ENCODE data around the gene DTWD1.

Gene DTWD1, protein sequence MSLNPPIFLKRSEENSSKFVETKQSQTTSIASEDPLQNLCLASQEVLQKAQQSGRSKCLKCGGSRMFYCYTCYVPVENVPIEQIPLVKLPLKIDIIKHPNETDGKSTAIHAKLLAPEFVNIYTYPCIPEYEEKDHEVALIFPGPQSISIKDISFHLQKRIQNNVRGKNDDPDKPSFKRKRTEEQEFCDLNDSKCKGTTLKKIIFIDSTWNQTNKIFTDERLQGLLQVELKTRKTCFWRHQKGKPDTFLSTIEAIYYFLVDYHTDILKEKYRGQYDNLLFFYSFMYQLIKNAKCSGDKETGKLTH

DNA sequence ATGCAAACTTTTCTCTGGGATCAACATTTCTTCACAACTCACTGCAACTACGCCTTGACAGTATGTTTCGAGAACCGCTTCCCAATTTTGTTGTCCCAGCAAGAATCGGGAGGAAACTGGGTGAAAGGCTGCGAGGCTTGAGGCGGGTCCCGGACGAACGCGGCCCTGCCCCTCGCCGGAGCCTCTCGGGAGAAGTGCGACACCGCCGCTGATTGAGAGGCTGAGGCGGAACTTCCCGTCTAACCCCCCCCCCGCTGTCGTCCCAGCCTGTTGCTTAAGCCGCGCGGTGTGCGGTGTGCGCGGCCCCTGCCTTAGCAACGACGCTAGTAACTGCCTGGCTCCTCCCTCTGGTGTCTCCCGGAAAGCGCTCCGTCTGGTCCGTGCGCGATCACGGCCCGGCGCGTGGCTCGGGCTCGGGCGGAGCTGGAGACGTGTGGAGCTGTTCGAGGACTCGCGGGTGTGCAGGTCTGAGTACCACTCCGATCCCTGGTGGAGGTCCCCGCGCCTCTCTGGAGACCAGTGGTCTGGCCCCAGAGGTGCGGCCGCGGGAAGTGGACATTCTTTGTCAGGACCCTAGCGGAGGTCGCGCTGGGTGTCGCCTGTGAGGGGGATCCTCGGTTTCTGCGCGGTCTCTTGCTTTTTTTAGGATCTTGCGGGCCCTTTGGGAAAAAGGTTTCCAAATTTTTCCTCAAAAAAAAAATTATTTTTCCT is at the start of gene DTWD1, which contains the start of gene FAM227B:
TSS of gene DTWD1 (plus strand) at position 391 of the 711 bp plus-strand sequence. CDS start 4,120 bp downstream, outside the sequence.
TSS of gene FAM227B (minus strand) at position 161 of the 711 bp plus-strand sequence. CDS start 5,647 bp downstream, outside the sequence.
- POLR2A ChIA-PET: interaction anchor here (0.7 kb wide), 1 partner anchor 24 kb away, joined by 4 read pairs; no protein-coding TSS in a partner anchor
- Histone ChIP-seq H3K36me3 (ENCODE audit: control insufficient read depth in 2 of 2, insufficient read depth in 1 of 2, low read length in 2 of 2) (peaks cover 0 to 5% of the 10 kb centered on the region in 2 experiments; a peak in 1 of 3 replicates), H3K27ac (ENCODE audit: extremely low read depth, low read depth, low read length) (peak within 1 kb of the TSS; percentile 62), H3K9me3 (ENCODE audit: control insufficient read depth, insufficient read depth, low read depth, low read length) (no peaks in the 10 kb centered on the region), H3K4me3 (ENCODE audit: low read depth, low read length) (peak within 1 kb of the TSS; percentile 71), H3K4me1 (ENCODE audit: control insufficient read depth, insufficient read depth, low read length) (no peaks in the 10 kb centered on the region)
- CTCF ChIA-PET: no interaction called here
- TF ChIP-seq RBAK (tag by site-specific recombination; IDR thresholded peaks at IDR 0.05) (no peak), ZNF214 (tag by site-specific recombination; IDR thresholded peaks at IDR 0.05; ENCODE audit: borderline replicate concordance) (no peak), ZNF138 (tag by site-specific recombination; IDR thresholded peaks at IDR 0.05; ENCODE audit: borderline replicate concordance) (no peak), ZNF776 (tag by site-specific recombination; IDR thresholded peaks at IDR 0.05; ENCODE audit: borderline replicate concordance) (no peak), MYNN (tag by site-specific recombination; IDR thresholded peaks at IDR 0.05; ENCODE audit: borderline replicate concordance) (peak; percentile 84), PRDM1 (tag by site-specific recombination; IDR thresholded peaks at IDR 0.05) (no peak), ZNF837 (tag by site-specific recombination; IDR thresholded peaks at IDR 0.05) (no peak), ZNF571 (tag by site-specific recombination; IDR thresholded peaks at IDR 0.05) (no peak), ZBTB1 (tag by site-specific recombination; IDR thresholded peaks at IDR 0.05) (peak; percentile 89; the same call in 1 of the 2 replicates), SALL2 (tag by site-specific recombination; IDR thresholded peaks at IDR 0.05; ENCODE audit: borderline replicate concordance) (no peak), ZNF211 (tag by site-specific recombination; IDR thresholded peaks at IDR 0.05; ENCODE audit: low read depth) (no peak), ZNF423 (tag by site-specific recombination; IDR thresholded peaks at IDR 0.05) (no peak), ZBTB20 (tag by site-specific recombination; IDR thresholded peaks at IDR 0.05) (peak; percentile 65; the same call in 1 of the 2 replicates), ZNF140 (tag by site-specific recombination; IDR thresholded peaks at IDR 0.05) (no peak), ZNF530 (tag by site-specific recombination; IDR thresholded peaks at IDR 0.05; ENCODE audit: low read depth) (no peak), ZNF558 (tag by site-specific recombination; IDR thresholded peaks at IDR 0.05) (no peak), GLI4 (tag by site-specific recombination; IDR thresholded peaks at IDR 0.05) (peak; percentile 88; the same call in 1 of the 2 replicates), ZNF311 (tag by site-specific recombination; IDR thresholded peaks at IDR 0.05; ENCODE audit: borderline replicate concordance) (no peak), ZBTB7A (tag by site-specific recombination; IDR thresholded peaks at IDR 0.05; ENCODE audit: low read depth) (0 out of 2 replicates have a peak, but pooled peaks have one; percentile 45), SP7 (tag by site-specific recombination; IDR thresholded peaks at IDR 0.05) (peak; percentile 92), ZNF404 (tag by site-specific recombination; IDR thresholded peaks at IDR 0.05) (no peak), SETDB1 (IDR thresholded peaks at IDR 0.05; ENCODE audit: insufficient read length, low read length) (no peak), GLI2 (tag by site-specific recombination; IDR thresholded peaks at IDR 0.05; ENCODE audit: borderline replicate concordance, low read depth) (no peak), ZNF596 (tag by site-specific recombination; IDR thresholded peaks at IDR 0.05) (no peak)
- TF ChIP-seq, protein P1, sequence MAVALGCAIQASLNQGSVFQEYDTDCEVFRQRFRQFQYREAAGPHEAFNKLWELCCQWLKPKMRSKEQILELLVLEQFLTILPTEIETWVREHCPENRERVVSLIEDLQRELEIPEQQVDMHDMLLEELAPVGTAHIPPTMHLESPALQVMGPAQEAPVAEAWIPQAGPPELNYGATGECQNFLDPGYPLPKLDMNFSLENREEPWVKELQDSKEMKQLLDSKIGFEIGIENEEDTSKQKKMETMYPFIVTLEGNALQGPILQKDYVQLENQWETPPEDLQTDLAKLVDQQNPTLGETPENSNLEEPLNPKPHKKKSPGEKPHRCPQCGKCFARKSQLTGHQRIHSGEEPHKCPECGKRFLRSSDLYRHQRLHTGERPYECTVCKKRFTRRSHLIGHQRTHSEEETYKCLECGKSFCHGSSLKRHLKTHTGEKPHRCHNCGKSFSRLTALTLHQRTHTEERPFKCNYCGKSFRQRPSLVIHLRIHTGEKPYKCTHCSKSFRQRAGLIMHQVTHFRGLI (tag by site-specific recombination; IDR thresholded peaks at IDR 0.05): peak; percentile 84
- TF ChIP-seq, protein P2, sequence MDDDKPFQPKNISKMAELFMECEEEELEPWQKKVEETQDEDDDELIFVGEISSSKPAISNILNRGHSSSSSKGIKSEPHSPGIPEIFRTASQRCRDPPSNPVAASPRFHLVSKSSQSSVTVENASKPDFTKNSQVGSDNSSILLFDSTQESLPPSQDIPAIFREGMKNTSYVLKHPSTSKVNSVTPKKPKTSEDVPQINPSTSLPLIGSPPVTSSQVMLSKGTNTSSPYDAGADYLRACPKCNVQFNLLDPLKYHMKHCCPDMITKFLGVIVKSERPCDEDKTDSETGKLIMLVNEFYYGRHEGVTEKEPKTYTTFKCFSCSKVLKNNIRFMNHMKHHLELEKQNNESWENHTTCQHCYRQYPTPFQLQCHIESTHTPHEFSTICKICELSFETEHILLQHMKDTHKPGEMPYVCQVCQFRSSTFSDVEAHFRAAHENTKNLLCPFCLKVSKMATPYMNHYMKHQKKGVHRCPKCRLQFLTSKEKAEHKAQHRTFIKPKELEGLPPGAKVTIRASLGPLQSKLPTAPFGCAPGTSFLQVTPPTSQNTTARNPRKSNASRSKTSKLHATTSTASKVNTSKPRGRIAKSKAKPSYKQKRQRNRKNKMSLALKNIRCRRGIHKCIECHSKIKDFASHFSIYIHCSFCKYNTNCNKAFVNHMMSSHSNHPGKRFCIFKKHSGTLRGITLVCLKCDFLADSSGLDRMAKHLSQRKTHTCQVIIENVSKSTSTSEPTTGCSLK (tag by site-specific recombination; IDR thresholded peaks at IDR 0.05): no peak
- TF ChIP-seq, protein P3, sequence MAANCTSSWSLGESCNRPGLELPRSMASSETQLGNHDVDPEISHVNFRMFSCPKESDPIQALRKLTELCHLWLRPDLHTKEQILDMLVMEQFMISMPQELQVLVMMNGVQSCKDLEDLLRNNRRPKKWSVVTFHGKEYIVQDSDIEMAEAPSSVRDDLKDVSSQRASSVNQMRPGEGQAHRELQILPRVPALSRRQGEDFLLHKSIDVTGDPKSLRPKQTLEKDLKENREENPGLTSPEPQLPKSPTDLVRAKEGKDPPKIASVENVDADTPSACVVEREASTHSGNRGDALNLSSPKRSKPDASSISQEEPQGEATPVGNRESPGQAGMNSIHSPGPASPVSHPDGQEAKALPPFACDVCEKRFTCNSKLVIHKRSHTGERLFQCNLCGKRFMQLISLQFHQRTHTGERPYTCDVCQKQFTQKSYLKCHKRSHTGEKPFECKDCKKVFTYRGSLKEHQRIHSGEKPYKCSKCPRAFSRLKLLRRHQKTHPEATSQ (tag by site-specific recombination; IDR thresholded peaks at IDR 0.05): peak; percentile 96
- TF ChIP-seq, protein P4, sequence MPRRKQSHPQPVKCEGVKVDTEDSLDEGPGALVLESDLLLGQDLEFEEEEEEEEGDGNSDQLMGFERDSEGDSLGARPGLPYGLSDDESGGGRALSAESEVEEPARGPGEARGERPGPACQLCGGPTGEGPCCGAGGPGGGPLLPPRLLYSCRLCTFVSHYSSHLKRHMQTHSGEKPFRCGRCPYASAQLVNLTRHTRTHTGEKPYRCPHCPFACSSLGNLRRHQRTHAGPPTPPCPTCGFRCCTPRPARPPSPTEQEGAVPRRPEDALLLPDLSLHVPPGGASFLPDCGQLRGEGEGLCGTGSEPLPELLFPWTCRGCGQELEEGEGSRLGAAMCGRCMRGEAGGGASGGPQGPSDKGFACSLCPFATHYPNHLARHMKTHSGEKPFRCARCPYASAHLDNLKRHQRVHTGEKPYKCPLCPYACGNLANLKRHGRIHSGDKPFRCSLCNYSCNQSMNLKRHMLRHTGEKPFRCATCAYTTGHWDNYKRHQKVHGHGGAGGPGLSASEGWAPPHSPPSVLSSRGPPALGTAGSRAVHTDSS (tag by site-specific recombination; IDR thresholded peaks at IDR 0.05): no peak
- TF ChIP-seq, protein P5, sequence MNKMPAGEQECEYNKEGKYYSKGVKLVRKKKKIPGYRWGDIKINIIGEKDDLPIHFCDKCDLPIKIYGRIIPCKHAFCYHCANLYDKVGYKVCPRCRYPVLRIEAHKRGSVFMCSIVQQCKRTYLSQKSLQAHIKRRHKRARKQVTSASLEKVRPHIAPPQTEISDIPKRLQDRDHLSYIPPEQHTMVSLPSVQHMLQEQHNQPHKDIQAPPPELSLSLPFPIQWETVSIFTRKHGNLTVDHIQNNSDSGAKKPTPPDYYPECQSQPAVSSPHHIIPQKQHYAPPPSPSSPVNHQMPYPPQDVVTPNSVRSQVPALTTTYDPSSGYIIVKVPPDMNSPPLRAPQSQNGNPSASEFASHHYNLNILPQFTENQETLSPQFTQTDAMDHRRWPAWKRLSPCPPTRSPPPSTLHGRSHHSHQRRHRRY (tag by site-specific recombination; IDR thresholded peaks at IDR 0.05): no peak

All from HEK293 (cell line).